HG03103 (cell line): ENCODE results near the gene STIL.
"Not testable (repeated sequence)": the region's sequence is repeated elsewhere in the genome, so short reads cannot be mapped to it uniquely, and the experiment has no call there.

ENCODE experiments used
- ATAC-seq: cut with Tn5 transposase; IDR thresholded peaks from one replicate; pipeline ENCODE4 v1.9.1; 2021; ENCODE audit warnings: low read depth; ENCODE audit not compliant: unreplicated experiment

STIL gene

DNA sequence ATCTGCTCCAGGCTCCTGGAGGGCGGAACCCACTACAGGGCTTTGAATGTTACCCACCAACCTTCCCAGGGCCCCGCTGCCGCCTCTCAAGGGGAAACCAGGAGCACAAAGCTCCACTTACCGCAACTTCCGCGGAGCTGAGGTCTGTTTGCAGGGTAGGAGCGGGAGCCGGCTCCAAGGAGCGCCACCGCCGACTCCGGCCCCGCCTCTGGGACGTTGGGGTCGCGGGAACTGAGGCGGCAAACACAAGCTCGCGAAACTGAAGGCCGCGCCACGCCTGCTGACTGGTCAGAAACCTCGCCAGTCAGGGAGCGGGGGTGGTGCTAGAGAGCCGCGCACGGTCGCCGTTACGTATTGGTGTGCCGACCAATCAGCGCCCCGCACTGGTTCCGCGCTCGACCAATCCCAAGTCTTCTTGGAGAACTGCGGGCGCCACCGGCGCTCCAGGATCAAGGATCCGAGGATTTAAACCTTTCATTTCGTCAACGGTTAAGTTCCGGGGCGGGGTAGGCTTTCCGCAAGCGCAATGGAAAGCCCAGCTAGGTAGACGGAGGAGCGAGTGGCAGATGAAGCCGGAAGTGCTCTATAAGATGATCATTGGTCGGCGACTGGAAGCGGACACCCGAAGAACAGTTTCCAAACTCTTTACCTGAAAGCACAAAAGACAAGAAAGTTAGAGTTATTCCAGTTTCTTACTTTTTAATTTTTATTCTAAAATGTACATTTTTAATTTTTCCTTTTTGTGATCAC, at the start of gene STIL:
Gene STIL, minus strand, starts transcription at position 233 of the 750 bp plus-strand sequence. CDS start 3,828 bp downstream, outside the sequence.
- peak; percentile 95 for ATAC-seq

DNA sequence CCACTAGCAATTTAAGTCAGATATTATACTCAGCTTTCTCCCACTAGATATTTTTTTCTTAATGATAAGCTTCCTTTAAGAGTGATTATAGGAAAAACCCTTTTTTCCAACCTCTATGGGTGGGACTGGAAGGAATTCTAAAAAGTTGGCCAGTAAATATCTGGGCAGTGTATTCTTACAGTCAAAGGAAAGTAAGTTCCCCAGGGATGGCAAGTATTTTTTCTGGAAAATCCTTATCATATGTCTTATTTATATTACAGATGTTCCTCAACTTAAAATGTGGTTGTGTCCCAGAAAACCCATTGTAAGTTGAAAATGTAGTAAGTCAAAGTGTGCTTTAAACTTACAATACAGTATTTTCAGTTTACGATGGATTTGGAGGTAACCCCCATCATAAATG, 48.9 kb upstream of the STIL start:
- ATAC-seq = no peak

DNA sequence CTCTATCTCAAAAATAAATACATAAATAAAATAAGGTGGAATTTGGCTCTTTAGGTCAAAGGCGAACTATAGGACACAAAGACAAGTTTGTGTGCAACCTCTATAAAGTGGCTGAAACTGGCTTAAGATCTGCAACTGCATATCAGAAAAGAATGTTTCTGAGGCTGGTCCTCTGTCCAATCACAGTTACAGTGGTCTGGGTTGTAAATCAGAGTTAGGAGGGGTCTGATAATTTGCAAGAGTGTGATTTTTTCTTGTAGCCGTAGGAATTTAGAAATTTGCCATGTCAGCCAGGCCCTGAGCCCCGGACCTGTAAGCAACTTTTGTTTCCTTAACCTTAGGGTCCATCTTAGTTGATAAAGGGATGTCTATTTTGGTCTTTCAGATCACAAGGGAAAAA, 47.4 kb upstream of the STIL start:
- no peak for ATAC-seq

DNA sequence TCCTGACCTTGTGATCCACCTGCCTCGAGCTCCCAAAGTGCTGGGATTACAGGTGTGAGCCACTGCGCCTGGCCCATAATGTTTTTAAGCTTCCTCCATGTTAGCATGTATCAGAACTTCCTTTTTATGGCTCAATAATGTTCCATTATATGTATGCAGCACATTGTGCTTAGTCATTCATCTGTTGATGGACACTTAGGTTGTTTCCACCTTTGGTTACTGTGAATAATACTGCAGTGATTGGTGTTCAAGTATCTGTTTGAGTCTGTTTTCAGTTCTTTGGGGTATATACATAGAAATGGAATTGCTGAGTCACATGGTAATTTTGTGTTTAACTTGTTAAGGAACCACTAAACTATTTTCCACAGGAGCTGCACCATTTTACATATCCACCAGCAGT, 37.4 kb upstream of the STIL start:
- ATAC-seq = peak; percentile 51

DNA sequence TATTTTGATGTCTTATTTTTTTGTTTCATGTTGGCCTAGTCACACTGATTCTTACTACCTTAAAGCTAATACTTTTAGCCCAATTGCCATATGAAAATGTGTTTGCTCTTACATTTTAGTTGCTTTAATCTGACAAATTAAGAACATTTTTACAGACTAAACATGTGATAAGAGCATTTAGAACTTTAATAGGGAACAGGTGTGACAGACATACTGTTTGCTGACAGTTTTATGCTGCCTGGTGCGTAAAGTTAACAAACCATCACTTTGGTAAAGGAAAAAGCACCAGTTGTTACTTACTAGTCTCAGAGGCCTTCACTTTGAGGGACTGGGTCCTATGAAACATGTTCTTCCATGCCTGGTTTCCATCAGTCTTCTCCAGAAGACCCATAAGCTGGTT, 34.3 kb upstream of the STIL start:
- no peak for ATAC-seq

DNA sequence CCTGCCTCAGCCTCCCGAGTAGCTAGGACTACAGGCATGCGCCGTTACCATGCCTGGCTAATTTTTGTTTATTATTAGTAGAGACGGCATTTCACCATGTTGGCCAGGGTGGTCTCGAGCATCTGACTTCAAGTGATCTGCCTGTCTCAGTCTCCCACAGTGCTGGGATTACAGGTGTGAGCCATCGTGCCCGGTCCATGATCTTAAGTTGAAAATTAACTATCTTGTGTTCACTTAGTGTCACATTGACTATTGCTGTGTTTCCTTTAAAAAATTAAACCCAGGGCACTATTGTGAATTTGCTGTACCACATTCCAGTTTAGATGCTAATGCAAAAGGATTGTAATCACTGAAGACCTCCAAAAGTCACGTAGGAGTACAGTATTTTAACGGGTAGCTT, 33.8 kb upstream of the STIL start:
- ATAC-seq = no peak

DNA sequence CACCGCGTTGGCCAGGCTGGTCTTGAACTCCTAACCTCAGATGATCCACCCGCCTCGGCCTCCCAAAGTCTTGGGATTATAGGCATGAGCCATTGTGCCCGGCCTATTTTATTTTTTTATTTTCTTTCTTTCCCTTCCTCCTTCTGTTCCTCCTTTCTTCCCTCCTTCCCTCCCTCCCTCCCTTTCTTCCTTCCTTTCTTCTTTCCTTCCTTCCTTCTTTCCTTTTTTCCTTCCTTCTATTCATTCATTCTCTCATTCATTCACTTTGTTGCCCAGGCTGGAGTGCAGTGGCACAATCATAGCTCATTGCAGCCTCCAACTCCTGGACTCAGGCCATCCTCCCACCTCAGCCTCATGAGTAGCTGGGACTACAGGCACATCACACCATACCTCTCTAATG, 33.0 kb upstream of the STIL start:
- ATAC-seq = not testable (repeated sequence)

DNA sequence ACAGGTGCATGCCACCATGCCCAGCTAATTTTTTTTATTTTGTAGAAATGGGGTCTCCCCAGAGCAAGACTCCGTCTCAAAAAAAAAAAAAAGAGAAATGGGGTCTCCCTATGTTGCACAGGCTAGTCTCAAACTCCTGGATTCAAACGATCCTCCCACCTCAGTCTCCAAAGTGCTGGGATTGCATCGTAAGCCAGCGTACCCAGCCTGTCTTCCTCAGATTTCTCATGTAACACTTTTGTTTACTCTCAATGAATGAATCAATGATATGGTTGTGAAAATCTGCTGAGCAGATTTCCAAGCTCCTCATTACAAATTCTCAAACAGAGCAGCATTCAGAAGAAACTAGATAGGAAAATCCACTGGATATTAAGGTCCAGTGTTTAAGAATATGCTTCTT, 26.3 kb upstream of the STIL start:
- ATAC-seq = no peak

DNA sequence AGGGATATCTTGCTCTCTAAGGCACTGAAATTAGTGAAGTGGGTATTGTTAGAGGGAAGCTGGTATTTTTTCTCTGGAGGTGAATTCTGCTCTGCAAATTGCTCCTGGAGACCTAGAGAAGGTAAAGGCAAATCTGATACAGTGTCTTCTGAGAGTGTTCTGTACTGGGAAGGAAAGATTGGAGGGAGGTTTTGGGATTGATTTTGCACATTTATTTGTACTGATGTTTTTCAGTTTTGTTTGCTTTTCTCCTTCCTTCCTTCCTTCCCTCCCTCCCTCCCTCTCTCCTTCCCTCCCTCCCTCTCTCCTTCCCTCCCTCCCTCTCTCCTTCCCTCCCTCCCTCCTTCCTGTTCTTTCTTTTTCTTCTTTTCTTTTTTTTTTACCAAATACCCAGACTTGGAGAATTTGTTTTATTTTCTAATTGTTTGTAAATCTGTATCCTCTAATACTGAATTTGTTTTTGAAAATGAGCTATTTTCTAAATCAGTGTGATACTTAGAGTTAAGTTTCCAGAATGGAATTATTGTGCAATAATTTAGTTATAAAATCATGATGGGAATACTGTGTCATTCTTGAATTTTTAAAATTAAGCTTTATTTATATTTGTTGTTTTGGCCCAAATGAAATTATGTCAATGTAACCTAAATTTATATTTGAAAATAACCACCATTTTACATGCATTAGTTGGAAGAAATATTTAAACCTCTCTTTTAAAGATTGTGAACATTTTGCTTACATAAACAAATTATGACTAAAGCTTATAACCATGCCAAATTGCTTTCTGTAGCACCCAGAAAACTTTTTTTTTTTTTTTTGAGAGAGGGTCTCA, 24.5 kb upstream of the STIL start:
- no peak for ATAC-seq

DNA sequence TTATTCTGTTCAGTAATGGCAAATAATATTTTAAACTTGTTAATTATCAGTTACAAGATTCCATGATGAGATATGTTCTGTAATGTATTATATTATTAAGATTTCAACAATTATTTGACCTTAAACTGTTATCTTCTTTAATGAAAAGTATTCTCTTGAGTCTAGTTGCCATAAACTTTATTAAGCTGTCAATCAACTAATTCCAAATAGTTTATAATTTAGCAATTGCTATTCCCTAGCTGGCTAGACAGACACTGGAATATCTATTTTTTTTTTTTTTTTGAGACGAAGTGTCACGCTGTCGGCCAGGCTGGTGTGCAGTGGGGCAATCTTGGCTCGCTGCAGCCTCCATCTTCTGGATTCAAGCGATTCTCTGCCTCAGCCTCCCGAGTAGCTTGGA, 23.4 kb upstream of the STIL start:
- no peak for ATAC-seq

DNA sequence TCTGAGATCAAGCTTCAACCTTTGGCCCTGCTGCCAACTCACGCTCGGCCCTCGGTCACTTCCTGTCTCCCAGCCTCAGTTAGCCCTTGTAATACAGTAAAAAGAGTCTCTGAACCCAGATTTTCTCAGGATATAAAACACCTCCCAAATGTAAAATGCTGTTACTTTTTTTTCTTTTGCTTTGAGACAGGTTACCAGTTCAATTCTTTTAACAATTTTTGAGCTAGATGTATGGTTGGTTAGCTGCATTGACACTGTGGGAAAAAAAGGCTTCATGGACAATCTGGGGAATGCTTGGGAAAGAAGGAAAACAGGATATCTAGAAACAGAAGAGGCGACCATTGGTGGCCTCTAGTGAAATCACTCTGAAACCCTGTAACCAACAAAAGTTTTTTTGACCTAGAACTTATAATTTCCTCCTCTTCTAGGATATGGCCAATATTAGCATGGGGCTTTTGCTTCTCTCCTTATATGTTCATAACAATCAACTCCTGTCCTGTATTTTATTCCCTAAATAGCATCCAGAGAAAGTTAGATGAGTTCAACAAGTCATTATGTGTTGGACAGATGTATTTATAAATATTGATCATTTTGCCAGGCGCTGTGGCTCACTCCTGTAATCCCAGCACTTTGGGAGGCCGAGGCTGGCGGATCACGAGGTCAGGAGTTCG, 21.0 kb upstream of the STIL start:
- no peak for ATAC-seq

DNA sequence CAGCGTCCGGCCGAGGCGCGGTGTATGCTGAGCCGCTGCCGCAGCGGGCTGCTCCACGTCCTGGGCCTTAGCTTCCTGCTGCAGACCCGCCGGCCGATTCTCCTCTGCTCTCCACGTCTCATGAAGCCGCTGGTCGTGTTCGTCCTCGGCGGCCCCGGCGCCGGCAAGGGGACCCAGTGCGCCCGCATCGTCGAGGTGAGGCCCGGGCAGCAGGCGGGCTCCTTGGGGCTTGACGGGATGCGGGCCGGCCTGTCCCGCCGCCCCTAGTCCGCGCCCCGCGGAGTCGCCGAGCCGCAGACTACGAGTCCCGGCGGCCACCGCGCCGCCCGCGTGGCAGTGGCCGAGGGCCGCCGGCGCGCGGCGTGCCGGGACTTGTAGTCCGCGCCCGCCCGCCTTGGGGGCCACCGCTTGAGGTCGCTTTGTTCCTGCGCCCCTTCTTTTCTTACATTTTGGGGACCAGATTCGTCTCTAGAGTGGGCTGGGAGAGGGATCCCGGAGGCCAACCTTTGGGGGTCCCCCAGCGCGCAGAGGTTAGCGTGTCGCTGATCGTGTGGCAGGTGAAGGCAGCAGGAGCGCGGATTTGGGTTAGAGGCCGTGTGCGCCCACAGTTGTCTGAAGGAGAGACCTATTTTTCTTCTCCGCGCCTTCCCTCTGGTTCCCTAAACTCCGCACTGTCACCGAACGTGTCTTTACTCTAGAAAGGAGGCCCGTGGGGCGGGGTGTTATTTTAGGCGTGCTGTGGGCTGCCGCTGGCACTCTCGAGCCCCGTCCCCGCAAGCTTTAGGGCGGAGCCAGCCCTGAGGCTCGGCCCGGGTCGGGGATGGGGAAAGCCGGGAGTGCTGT, 20.2 kb upstream of the STIL start:
- peak; percentile 73 for ATAC-seq

DNA sequence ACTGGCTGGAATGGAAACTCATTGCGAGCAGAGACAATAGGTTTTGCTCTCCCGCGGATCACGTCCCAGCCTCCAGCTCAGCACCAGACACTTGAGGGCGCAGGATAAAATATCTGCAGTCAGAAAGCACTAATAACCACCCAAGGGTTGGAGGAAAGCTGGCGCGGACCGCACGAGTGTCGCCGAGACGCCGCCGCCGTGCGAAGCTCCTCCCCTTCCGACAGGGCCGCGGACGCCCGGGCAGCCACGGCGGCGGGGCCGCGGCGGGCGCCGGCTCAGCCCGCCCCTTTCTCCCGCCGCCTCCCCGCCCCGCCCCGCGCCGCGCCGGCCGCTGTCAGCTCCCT, 19.6 kb upstream of the STIL start, which contains the start of gene CMPK1:
Gene CMPK1, plus strand, starts transcription at position 213 of the 344 bp plus-strand sequence. CDS start 156 bp downstream, outside the sequence.
- peak; percentile 70 for ATAC-seq

DNA sequence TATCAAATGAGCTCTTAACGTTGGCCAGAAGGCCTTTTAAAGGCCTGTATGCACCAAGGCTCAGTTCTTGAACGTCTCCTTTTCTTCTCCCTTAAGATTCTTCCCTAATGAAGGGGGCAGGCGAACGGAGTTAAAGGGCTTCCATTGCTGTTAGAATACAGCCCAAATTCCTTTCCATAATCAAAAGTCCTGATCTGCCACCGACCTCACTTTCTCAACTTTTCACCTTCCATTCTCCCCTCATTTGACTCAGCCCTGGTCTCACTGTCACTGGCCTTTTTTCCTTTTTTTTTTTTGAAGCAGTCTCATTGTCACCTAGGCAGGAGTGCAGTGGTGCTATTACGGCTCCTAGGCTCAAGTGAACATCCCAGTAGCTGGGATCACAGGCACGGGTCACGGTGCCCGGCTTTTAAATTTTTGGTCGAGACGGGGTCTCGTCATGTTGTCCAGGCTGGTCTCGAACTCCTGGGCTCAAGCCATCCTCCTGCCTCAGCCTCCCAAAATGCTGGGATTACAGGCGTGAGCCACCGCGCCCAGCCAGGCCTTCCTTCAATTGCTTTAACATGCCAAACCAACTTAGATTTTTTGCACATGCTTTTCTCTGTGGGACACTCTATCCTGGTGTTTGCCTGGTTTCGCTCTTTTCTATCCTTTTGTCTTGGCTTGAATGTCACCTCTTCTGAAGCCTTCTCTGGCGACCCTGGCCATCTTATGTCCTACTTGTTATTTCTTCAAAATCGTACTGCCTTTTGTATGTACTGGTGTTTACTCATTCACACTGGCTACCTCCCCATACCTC, 19.0 kb upstream of the STIL start:
- ATAC-seq = no peak

DNA sequence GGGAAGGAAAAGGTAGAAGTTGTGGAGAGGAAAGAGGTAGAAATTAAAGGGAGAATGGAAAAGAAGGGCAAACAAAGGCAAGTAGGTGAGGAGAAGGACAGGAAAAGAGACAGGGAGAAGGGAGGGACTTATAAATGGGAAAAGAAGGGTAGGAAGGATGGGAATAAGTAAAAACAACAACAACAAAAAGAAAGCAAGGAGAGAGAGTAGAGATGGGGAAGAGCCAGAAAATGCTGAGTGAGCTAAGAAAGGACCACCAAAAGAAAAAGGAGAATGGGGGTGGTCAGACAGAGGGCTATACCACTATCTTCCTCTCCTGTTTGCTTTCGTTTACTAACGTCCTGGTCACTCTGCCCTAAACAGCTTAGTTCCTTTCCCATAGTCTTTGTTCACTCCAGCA, 17.9 kb upstream of the STIL start:
- no peak for ATAC-seq

DNA sequence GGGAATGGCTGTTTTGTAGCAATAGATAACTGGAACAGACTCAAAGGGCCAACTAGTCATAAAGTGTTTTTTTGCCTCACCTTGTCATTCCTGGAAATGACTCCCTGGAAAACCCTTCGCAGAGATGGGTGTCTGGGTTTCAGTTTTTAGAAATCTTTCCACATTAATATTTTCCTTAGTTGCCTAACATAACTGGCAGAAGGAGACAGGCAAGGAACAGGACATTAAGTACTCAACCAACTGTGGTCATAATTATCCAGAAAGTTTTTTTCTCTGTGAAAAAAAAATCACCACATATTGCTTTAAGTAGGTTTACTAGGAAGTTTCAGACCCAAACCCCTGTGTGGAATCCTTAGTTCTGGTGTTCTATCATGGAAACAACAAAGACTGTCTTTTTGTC, 16.3 kb upstream of the STIL start:
- no peak for ATAC-seq

DNA sequence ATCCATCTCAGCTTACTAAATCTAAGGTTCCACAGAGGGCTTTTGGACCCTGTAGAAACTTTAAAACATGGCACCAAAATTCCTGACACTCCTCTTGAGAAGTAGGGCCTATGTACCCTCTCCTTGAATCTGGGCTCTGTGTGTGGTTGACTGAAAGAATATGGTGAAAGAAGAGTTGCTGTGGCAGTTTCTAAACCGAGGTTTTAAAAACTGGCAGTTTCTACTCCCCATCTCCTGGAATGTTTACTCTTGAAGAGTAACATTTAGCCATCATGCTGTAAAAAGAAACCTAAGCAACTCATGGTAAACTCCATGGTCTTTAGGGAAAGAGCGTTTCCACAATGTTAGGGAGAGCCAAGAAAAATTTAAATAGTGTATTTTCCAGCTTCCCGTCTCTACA, 15.0 kb upstream of the STIL start:
- ATAC-seq = no peak

DNA sequence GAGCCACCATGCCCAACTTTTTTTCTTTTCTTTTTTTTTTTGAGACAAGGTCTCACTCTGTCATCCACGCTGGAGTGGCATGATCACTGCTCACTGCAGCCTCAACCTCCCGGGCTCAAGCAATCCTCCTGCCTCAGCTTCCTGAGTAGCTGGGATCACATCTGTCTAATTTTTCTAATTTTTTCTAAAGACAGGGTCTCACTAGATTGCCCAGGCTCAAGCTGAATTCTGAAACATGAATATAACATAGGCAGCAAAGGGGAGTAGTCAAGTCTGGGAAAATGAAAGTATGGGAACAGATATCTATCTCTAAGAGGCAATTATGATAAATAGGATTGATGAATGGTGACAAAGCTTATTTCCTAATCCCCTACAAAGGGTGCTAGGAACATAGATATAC, 12.3 kb upstream of the STIL start:
- ATAC-seq = no peak

DNA sequence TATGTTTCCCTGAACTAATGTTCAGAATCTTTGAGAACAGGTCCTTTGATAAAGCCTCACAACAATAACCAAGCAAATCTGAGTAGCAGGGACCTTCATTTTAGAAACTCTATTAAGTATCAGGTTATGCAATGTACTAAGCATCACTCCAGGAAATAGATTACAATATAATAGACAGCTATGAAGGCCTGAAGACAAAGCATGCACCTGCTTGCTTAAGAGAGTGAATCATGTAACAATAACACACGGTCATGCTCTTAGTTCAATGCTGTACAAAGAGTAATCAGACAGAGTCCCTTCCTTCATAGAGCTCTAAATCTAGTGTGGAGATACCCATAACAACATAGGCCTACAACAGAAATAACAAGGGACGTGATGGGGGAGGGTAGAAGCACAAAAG, 11.6 kb upstream of the STIL start:
- ATAC-seq = no peak

DNA sequence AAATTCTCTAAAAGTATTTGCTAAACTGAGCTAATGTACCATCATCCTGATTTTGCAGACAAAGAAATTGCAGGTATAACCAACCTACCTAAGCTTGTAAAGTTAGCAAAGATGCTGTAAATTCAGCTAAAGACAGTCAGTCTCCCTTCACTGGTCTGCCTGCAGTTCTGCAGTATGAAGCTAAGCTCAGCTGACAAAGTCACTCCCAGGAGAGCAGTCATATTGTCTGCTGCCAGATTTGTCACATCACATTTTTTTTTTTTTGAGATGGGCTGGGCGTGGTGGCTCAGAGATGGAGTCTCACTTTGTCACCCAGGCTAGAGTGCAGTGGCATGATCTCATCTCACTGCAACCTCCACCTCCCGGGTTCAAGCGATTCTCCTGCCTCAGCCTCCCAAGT, 10.7 kb upstream of the STIL start:
- ATAC-seq = no peak
